Ascending aorta (tissue), 2 donors: ENCODE data around the gene GNG5. TPM values are rescaled to one million over a fixed set of nuclear protein-coding genes. Genes with fewer than 3 reads are reported as not detected.
"Not testable (repeated sequence)": the region's sequence is repeated elsewhere in the genome, so short reads cannot be mapped to it uniquely, and the experiment has no call there.

Source experiments
- DNase-seq, 2 donors: peaks; one replicate each; pipeline ENCODE4 v3.0.0-alpha.2; 2019; ENCODE audit warnings: low spot score in 2 of 2
- H3K27ac ChIP-seq, 2 donors: fragments of 200-600 bp; sonication (generic); one replicate each; pipeline ENCODE4 v1.5.1; 2016 to 2017; ENCODE audit warnings: mild to moderate bottlenecking in 1 of 2
- H3K27me3 ChIP-seq: fragments of 200-600 bp; sonication (generic); one replicate; pipeline ENCODE4 v1.5.1; 2017
- H3K36me3 ChIP-seq, 2 donors: fragments of 200-600 bp; sonication (generic); one replicate each; pipeline ENCODE4 v1.5.1; 2016
- H3K4me1 ChIP-seq, 2 donors: fragments of 200-600 bp; sonication (generic); one replicate each; pipeline ENCODE4 v1.5.1; 2016 to 2017; ENCODE audit warnings: mild to moderate bottlenecking in 1 of 2
- H3K4me3 ChIP-seq, 2 donors: fragments of 200-600 bp; sonication (generic); one replicate each; pipeline ENCODE4 v1.5.1; 2016 to 2017; ENCODE audit warnings: mild to moderate bottlenecking in 1 of 2
- H3K9me3 ChIP-seq, 2 donors: fragments of 200-600 bp; sonication (generic); one replicate each; pipeline ENCODE4 v1.5.1; 2016
- CTCF ChIP-seq, 3 experiments: fragments of 200-600 bp in 2 of 3; fragments of 450-650 bp in 1 of 3; sonication (generic) in 2 of 3; IDR thresholded peaks; one replicate each; pipeline ENCODE4 v1.5.1; 2016 to 2019; ENCODE audit warnings: antibody characterized with exemption in 3 of 3, mild to moderate bottlenecking in 1 of 3, moderate library complexity in 1 of 3
- intact Hi-C: fragments of 100-400 bp; cut with DNase I; formaldehyde crosslinking; loops from one replicate; pipeline ENCODE4 v1.15.1; 2023
- total RNA-seq: library from RNA; depleted of rRNA; stranded (reverse); fragments of >200 nt; gene quantifications from one replicate; pipeline ENCODE4 v1.1.0, GENCODE V29; 2016

GNG5 gene
- total RNA-seq, 1 donor from 2014 or later: 119 TPM

GRCh38 chr1:84450910-84451309 is 55.5 kb downstream of the GNG5 start:
- Histone ChIP-seq H3K27ac (no peak overlapping the region), H3K36me3 (no peaks in the 10 kb centered on the region), H3K4me1 (no peaks in the 10 kb centered on the region), H3K27me3 (no peaks in the 10 kb centered on the region), H3K4me3 (no peak overlapping the region), H3K9me3 (no peaks in the 10 kb centered on the region)
- no peak for TF ChIP-seq CTCF (IDR thresholded peaks at IDR 0.05)
- no peak for DNase-seq
- intact Hi-C loops: no loop called here

- H3K36me3 ChIP-seq, H3K27ac ChIP-seq, H3K4me3 ChIP-seq, H3K27me3 ChIP-seq, DNase-seq, intact Hi-C loops, H3K4me1 ChIP-seq, H3K9me3 ChIP-seq: not testable (repeated sequence)
These were observed 57.7 kb downstream of the GNG5 start for GRCh38 chr1:84448704-84449103.

Other genes starting within 250 kb of the GNG5 start
- not detected for gene SAMD13, start 204.9 kb downstream of the GNG5 start, total RNA-seq
- gene DNASE2B, start 108.1 kb downstream of the GNG5 start, total RNA-seq: not detected
- gene RPF1, start 27.3 kb downstream of the GNG5 start, total RNA-seq: 8.4 TPM
- gene SPATA1, start 195 bp downstream of the GNG5 start, total RNA-seq: not detected
- 14.5 TPM for gene CTBS, start 67.9 kb upstream of the GNG5 start, total RNA-seq
- gene SSX2IP, start 183.9 kb upstream of the GNG5 start, total RNA-seq: 2.3 TPM